ENCODE data around the gene SSR1. TPM values are rescaled to one million over a fixed set of nuclear protein-coding genes. Genes with fewer than 3 reads are reported as not detected.

SSR1 gene
- total and polyA plus RNA-seq, 2 of the 13 experiments (the other 11 are each of a cell fraction or from before 2014, with no cell fraction given) = 203 to 243 TPM

GRCh38 chr6:7312616-7313504 lies at the start of gene SSR1 (continued):
- TF ChIP-seq TFDP1 (CRISPR knock-in tag; IDR thresholded peaks at IDR 0.05; ENCODE audit: borderline replicate concordance) = peak; percentile 89; the same call in 1 of the 2 replicates
- no peak for TF ChIP-seq E2F2 (CRISPR knock-in tag; IDR thresholded peaks at IDR 0.05; ENCODE audit: borderline replicate concordance)
- TF ChIP-seq TFDP2 (CRISPR knock-in tag; IDR thresholded peaks at IDR 0.05) = peak; percentile 84
- no peak for TF ChIP-seq ZSCAN20 (CRISPR knock-in tag; IDR thresholded peaks at IDR 0.05; ENCODE audit: borderline replicate concordance)
- no peak for TF ChIP-seq FUBP1 (CRISPR knock-in tag; IDR thresholded peaks at IDR 0.05; ENCODE audit: borderline replicate concordance)
- peak; percentile 96 for TF ChIP-seq ZNF790 (CRISPR knock-in tag; IDR thresholded peaks at IDR 0.05; ENCODE audit: borderline replicate concordance)
- TF ChIP-seq ZNF142 (CRISPR knock-in tag; IDR thresholded peaks at IDR 0.05) = peak; percentile 79
- TF ChIP-seq ZBTB7B (CRISPR knock-in tag; IDR thresholded peaks at IDR 0.05) = no peak
- peak; percentile 35; the same call in 1 of the 2 replicates for TF ChIP-seq NR0B2 (CRISPR knock-in tag; IDR thresholded peaks at IDR 0.05)
- TF ChIP-seq KAT7 (CRISPR knock-in tag; IDR thresholded peaks at IDR 0.05; ENCODE audit: borderline replicate concordance) = peak; percentile 96
- TF ChIP-seq GFI1 (CRISPR knock-in tag; IDR thresholded peaks at IDR 0.05; ENCODE audit: borderline replicate concordance) = peak; percentile 68; the same call in 1 of the 2 replicates
- peak; percentile 80; the same call in 1 of the 2 replicates for TF ChIP-seq ZNF280B (CRISPR knock-in tag; IDR thresholded peaks at IDR 0.05; ENCODE audit: borderline replicate concordance)
